HG03025 (cell line): ENCODE measurements around the gene KLHDC10.
"Not testable (repeated sequence)": the region's sequence is repeated elsewhere in the genome, so short reads cannot be mapped to it uniquely, and the experiment has no call there.

Source experiments
- ATAC-seq: cut with Tn5 transposase; IDR thresholded peaks from one replicate; pipeline ENCODE4 v1.9.1; 2021; ENCODE audit warnings: mild to moderate bottlenecking, moderate library complexity; ENCODE audit not compliant: unreplicated experiment, low FRiP score

The KLHDC10 gene

DNA sequence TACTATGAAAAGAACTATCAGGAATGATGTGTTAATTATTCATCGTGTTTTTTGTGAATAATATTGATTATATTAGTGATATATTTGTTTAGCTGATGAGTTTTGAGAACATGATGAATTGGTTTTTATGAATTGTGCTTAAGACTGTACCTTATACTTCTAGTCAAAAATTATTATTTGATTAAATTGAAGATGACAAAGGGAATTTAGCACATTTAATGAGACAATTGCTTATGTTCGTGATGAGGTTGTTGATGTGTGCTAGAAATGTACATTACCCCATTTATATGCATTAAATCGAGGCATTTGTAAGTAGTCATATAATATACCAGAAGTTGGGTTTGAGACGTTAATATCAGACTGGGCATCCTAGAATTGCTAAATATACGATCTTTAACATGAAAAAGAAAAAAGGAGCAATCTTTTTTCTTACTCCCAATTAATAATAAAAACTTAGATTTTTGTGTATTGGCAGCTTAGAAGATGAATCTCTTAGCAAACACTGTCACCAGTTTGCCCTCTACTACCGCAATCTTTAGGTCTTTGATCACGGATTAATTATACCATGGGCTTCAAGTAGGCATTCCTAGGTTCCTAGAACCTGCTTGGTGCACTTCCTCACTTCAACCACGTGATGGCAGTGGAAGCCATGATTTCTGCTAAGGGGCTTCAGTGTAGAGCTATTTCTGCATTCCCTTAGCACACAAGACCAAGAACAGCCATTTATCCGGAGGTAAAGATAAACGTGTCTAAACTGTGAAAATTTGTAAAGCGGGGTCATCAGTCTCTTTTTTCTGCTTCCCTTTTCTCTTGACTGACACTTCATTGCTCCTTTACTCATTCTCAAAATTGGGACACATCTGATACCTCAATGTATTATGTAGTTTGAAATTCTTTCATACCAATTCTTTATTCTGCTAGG, 1.6 kb downstream of the KLHDC10 start:
- no peak for ATAC-seq

DNA sequence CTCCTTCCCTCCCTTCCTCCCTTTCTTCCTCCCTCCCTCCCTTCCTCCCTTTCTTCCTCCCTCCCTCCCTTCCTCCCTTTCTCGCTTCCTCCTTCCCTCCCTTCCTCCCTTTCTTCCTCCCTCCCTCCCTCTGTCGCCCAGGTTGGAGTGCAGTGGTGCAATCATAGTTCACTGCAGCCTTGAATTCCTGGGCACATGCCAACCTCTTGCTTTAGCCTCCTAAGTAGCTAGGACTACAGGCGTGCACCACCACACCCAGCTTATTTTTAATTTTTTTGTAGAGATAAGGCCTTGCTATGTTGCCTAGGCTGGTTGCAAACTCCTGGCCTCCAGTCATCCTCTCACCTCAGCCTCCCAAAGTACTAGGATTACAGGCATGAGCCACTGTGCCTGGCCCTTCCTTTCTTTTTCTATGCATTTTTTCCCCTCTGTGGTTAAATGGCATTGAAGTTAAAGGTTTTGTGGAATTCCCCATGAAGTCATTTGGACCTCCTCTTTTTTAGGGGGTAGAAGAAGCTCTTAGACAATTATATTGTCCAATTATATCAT, 9.6 kb downstream of the KLHDC10 start:
- no peak for ATAC-seq

DNA sequence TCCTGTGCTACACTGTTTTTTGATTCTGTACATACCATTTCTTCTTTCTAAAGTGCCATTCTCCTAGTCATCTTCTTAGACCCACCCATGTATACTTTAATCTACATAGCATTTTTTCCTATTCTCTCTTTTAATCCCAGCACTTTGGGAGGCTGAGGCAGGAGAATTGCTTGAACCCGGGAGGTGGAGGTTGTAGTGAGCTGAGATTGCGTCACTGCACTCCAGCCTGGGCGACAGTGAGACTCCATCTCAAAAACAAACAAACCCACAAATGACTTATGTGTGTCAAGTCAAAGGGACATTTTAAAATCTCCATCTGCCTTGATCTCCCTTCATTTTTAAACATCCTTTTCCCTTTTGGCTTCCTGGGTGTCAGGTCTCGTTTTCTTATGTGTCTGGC, 13.2 kb downstream of the KLHDC10 start:
- not testable (repeated sequence) for ATAC-seq

DNA sequence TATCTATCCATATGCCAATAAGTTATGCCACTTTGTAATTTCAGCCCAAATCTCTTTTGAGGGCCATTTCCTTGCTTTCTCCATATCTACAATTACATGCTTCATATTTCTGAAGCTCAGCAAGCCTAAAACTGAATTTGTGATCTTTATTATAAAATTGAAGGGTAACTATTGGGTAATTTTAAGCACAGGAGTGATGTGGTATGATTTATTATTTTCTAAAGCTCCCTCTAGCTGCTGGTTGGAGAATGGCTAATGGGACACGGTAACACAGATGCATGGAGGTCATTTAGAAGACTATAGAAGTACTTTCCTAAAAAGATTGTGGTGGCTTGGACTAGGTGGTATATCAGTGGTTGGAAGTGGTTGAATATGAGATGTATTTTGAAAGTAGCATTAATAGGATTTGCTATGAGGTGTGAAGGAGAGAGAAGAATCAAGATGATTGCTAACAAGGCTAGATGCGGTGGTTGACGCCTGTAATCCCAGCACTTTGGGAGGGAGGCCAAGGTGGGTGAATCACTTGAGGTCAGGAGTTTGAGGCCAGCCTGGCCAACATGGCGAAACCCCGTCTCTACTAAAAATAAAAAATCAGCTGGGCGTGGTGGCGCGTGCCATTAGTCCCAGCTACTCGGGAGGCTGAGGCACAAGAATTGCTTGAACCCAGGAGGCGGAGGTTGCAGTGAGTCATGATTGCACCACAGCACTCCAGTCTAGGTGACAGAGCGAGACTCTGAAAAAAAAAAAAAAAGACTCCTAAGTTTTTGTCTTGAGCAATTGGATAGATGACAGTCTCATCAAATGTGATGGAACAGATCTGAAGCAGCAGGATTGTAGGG, 13.9 kb downstream of the KLHDC10 start:
- no peak for ATAC-seq

DNA sequence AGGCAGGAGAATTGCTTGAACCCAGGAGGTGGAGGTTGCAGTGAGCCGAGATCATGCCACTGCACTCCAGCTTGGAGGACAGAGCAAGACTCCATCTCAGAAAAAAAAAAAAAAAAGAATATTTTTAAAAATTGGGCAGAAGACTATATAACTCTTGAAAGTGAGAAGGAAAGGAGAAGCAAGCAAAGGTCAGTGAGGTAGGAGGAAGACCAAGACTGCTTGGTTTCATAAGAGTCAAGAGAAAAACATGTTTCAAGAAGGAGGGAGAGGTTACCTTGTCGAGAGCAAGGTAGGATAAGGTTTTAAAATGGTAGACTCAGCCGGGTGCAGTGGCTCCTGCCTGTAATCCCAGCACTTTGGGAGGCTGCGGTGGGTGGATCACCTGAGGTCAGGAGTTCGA, 14.9 kb downstream of the KLHDC10 start:
- ATAC-seq, result not testable (repeated sequence)

DNA sequence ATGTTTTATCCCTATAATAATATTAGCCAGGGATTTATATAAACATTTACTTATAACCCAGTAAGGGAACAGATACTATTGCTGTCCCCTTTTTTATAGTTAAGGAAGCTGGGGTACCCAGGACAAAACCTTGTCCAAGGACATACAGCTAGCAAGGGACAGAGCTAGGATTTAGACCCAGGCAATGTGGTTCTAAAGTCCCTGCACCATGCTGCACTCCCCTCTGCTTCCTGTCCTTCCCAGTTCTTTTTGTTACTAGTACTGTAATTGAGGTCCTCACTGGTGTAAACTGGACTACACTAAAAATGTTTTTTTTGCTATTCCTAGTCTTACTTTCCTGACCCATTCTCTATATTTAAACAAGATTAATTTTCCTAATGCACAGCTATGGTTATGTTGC, 16.6 kb downstream of the KLHDC10 start:
- no peak for ATAC-seq

DNA sequence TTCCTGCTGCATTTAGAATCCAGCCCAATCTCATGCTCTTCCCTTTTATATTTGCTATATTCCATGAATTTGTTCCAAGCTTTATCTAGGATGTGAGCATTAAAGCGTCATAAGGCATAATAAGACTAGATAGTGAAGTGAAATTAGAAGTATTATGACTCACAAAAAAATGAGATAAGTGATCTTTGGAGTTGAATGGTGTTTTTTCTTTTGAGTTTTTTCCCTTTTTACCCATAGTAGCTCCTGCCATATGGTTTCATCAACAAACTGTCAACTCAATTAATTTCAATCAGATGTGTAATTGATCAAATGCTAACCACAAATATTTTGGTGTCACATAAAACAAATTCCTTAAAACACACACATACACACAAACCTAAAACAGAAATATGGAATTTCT, 17.0 kb downstream of the KLHDC10 start:
- no peak for ATAC-seq

DNA sequence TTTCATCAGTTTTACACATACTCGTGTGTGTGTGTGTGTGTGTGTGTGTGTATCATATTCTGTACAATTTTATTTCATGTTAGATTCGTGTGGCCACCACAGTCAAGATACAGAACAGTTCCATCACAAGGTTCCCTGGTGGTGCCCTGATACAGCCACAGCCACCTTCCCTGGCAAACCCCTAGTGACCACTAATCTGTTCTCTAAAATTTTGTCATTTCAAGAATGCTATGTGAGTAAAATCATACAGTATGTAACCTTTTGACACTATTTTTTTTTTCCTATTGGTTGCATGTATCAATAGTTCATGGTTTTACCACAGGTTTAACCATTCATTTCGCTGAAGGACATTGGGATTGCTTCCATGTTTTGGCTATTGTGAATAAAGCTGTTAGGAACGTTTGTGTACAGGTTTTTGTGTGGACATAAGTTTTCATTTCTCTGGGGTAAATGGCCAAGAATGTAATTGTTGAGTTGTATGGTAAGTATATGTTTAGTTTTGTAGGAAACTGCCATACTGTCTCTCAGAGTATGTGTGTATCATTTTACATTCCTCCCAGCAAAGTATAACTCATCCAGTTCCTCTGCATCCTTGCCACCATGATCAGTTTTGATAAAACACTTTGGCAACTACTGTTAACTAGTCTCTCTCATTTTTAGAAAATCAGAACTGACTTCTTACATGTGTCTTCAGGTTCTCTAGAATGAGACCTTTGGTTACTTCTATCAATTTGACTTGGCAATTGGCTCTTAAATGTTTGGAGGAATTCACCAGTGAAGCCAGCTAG, 20.6 kb downstream of the KLHDC10 start:
- no peak for ATAC-seq

DNA sequence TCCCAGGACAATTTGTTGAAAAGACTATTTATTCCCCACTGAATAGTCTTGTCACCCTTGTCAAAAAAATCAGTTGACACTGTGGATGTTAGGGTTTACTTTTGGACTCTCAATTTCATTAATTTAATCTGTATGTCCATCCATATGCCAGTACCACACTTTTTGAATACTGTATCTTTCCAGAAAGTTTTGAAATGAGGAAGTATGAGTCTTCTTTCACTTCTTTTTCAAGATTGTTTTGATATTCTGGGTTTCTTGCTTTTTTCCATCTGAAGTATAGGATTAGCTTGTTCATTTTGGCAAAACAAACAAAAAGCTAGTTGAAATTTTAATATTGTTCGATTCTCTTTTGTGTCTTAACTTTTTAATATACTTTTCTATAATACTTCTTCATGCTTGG, 21.7 kb downstream of the KLHDC10 start:
- no peak for ATAC-seq

DNA sequence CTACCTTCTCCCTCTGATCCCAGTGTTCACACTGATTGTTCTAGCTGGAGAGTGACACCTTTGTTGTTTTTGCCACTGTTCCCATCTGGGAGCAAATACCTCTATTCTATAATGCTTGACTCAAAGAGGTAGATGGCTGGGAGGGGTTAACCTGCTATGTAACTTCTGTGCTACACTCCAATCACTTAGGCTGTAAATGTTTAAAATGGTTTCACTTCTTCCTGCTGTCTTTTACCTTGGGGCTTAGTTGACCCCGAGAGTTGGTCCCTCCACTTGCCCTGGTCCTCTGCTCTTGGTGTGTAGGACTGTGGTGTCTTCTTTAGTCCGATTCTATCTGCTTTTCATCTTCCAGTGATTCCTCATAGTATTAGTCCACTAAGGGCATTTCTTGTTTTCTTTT, 22.3 kb downstream of the KLHDC10 start:
- no peak for ATAC-seq

DNA sequence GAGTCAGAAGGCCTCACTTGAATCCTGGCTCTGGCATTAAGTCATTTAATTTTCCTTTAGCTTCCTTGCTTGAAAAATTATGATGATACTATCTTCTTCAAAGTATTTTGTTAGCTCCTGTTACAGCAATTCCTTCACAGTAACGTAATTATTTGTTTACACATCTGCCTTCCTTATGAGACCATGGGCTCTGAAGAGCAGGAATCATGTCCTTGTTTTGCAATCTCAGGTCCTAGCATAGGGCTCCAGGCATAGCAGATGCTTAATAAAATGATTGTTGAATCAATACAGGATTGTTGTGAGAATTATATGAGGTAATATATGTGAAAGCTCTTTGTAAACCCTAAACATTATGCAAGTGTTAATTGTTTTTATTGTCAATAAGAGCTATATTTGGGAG, 25.5 kb downstream of the KLHDC10 start:
- ATAC-seq, result no peak

DNA sequence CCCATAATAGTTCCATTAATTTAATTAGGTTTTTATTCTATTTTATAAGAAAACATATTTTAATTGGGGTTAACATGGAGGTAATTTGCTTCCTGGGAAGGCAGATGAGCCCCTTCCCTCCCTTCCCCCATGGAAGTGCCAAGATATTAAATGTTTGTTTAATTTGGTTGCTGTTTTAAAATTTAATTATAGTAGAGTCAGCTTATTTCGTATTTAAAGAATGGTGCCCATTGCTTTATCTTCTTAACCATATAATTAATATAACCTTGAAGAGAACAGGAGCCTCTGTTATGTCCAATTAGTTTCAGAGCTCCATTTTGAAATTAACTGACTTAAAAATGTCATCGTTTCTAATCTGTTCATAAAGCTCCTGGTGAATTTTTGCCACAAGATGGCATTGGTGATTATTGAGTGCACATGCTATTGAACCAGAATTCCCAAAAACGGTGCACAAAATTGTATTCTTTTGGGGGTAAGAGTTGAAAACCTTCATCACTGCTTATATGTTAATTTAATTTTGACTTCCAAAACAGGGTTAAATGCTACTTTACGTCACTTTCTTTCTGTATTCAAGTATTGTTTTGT, 26.0 kb downstream of the KLHDC10 start:
- ATAC-seq, result no peak

DNA sequence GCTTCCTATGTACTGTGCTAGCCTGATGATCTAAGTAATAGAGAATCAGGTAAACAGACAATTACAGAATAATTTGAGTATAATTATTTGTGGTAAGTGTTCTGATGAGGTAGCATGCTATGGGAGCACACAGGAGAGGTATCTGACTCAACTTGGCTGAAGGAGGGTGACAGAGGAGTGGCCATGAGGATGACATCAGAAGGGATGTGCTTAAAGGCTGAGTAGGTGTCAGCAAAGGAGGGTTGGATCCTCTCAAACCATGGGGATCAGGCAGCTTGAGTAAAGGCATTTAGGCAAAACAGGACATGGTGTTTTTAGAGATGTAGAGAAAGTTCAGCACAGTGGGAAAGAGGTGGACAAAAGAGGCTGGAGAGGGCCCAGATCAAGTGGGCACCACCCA, 29.0 kb downstream of the KLHDC10 start:
- ATAC-seq, result no peak

DNA sequence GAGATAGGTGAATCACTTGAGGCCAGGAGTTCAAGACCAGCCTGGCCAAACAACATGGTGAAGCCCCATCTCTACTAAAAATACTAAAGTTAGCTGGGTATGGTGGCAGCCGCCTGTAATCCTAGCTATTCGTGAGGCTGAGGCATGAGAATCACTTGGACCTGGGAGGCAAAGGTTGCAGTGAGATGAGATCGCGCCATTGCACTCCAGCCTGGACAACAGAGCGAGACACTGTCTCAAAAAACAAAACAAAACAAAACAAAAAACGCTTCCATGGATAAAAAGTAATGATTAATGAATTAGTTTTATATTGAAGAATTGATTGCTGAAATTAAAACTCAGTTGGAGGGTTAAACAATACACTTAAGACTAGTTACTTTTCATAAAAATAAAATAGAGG, 32.3 kb downstream of the KLHDC10 start:
- ATAC-seq, result no peak

DNA sequence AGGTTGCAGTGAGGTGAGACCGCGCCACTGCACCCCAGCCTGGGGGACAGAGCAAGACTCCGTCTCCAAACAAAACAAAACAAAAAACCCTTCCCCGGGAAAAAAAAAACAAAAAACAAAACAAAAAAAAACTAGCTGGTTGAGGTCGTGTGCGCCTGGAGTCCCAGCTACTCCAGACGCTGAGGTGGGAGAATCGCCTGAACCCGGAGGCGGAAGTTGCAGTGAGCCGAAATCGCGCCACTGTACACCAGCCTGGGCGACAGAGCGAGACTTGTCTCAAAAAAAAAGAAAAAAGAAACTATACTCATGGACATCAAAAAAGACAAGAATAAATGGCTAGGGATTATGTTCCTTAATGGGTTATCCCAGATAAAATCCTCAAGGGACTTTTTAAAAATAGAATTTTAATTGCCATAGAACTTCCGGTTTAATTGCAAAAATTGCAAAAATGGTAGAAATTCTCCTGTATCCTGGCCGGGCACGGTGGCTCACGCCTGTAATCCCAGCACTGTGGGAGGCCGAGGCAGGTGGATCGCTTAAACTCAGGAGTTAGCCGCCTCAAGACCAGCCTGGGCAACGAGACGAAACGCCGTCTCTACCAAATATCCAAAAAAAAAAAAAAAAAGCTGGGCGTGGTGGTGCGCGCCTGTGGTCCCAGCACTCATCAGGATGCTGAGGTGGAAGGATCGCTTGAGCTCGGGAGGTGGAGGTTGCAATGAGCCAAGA, 37.8 kb downstream of the KLHDC10 start:
- ATAC-seq, result no peak

DNA sequence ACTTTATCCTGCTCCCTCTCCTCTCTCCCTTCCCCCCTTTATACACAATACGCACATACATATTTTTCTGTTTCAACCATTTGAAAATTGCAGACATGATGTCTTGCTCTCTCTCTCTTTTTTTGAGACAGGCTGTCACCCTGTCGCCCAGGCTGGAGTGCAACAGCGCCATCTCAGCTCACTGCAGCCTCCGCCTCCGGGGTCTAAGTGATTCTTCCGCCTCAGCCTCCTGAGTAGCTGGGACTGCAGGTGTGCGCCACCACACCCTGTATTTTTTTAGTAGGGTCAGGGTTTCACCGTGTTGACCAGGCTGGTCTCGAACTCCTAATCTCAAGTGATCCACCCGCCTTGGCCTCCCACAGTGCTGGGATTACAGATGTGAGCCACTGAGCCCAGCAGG, 38.5 kb downstream of the KLHDC10 start:
- ATAC-seq, result no peak

DNA sequence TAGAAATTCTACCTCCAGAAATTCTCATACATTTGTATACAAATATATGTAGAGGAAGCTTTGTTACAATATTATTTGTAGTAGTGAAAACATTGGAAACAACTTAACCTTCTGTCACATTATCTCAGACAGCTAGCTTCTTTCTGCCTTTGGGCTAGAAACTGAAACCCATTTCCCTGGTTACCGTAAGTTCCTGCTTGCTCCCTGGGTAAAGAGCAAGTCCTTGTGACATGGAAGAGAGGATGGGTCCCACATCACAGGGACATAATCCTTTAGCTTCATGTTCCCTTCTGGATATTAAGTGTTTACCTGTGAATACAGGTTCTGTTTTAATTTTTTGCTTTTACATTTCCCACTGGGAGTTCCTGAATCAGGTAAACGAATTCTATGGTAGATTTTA, 41.8 kb downstream of the KLHDC10 start:
- ATAC-seq, result no peak

DNA sequence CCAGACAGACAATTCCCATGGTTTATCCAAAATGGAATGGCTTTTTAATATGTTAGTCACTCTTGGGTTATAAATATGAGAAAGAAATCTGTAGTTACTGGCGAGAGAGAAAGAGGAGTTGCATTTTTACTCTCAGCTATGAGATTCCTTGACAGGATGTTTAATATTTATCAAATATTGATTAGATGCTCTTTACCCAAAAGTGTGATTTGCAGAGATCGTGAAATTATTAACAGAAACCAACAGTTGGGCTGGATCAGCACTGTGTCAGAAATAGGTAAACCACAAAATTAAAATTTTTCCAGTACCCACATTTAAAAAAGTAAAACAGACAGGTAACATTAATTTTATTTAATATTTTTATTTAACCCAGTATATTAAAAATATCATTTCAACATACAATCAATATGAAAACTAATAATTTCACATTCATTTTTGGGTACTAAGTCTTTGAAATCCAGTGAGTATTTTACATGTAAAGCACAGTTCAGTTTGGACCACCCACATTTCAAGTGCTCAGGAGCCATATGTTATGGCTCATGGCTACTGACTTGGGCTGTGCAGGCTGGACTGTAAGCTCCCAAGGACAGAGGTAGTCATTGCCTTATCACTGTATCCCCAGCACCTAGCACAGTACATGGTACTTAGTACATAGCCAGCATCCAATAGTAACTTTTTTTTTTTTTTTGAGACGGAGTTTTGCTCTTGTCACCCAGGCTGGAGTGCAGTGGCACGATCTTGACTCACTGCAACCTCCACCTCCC, 42.5 kb downstream of the KLHDC10 start:
- ATAC-seq, result no peak

DNA sequence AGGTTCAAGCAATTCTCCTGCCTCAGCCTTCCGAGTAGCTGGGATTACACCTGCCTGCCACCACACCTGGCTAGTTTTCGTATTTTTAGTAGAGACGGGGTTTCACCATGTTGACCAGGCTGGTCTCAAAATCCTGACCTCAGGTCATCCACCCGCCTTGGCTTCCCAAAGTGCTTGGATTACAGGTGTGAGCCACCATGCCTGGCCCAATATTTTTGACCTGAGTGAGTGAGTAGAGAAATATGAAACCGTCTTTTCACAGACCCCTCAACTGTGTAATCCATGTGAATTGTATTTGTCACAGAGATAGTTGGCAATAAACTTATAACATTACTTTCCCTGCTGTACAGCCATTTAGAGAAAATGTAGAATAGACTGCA, 43.1 kb downstream of the KLHDC10 start:
- not testable (repeated sequence) for ATAC-seq
